ENCODE data around the gene HSFX2. TPM values are rescaled to one million over a fixed set of nuclear protein-coding genes. Genes with fewer than 3 reads are reported as not detected.
"Not testable (repeated sequence)": the region's sequence is repeated elsewhere in the genome, so short reads cannot be mapped to it uniquely, and the experiment has no call there.

HSFX2 gene
- total and polyA plus RNA-seq, 11 donors = 0.23 to 1.3 (median 0.82) TPM; not detected in 3

GRCh38 chrX:149618871-149619270 is 23.8 kb upstream of the HSFX2 start:
- Histone ChIP-seq H3K27ac (no peak overlapping the region), H3K4me1 (peaks cover 0 to 15% (median 0%) of the 10 kb centered on the region in 12 donors), H3K27me3 (no peaks in the 10 kb centered on the region), H3K4me3 (no peak overlapping the region), H3K9me3 (no peaks in the 10 kb centered on the region), H3K36me3 (no peaks in the 10 kb centered on the region)
- TF ChIP-seq CTCF (IDR thresholded peaks at IDR 0.05) (no peak), POLR2A (IDR thresholded peaks at IDR 0.05) (no peak)
- no peak for DNase-seq
- ATAC-seq = no peak
- WGBS, 4 donors = 48 to 79% (median 67%) methylated on average over 3 of the region's 3 CpGs
- intact Hi-C loops (cut with DNase I) = no loop called here

- intact Hi-C loops (cut with DNase I) = no loop called here
- H3K27me3 ChIP-seq = no peaks in the 10 kb centered on the region
- H3K4me3 ChIP-seq = no peak overlapping the region
- H3K36me3 ChIP-seq = peaks cover 0 to 17% (median 2%) of the 10 kb centered on the region in 9 donors
- TF ChIP-seq POLR2A (IDR thresholded peaks at IDR 0.05) = no peak
- TF ChIP-seq CTCF (IDR thresholded peaks at IDR 0.05) = no peak
- no peak overlapping the region for H3K27ac ChIP-seq
- WGBS, 4 donors = 39 to 87% (median 63%) methylated on average over 1 of the region's 1 CpG
- ATAC-seq (no peak), DNase-seq (no peak)
- H3K9me3 ChIP-seq = no peaks in the 10 kb centered on the region
- peaks cover 0 to 3% (median 0%) of the 10 kb centered on the region in 12 donors for H3K4me1 ChIP-seq
Measured at GRCh38 chrX:149611623-149612175, 16.6 kb upstream of the HSFX2 start.

GRCh38 chrX:149610511-149610910 is 15.4 kb upstream of the HSFX2 start:
- Histone ChIP-seq H3K27me3 (no peaks in the 10 kb centered on the region), H3K4me3 (no peak overlapping the region), H3K9me3 (no peaks in the 10 kb centered on the region), H3K36me3 (peaks cover 0 to 19% (median 3%) of the 10 kb centered on the region in 9 donors), H3K4me1 (peaks cover 0 to 6% (median 0%) of the 10 kb centered on the region in 12 donors), H3K27ac (no peak overlapping the region)
- WGBS, 4 donors = 60 to 93% (median 74%) methylated on average over 5 of the region's 5 CpGs
- intact Hi-C loops (cut with DNase I) = no loop called here
- no peak for ATAC-seq
- no peak for TF ChIP-seq CTCF (IDR thresholded peaks at IDR 0.05)
- TF ChIP-seq POLR2A (IDR thresholded peaks at IDR 0.05) = no peak
- no peak for DNase-seq

- Histone ChIP-seq H3K9me3 (no peaks in the 10 kb centered on the region), H3K4me3 (no peak overlapping the region), H3K27me3 (no peaks in the 10 kb centered on the region), H3K36me3 (peaks cover 0 to 33% (median 10%) of the 10 kb centered on the region in 9 donors), H3K4me1 (peaks cover 0 to 6% (median 0%) of the 10 kb centered on the region in 12 donors), H3K27ac (no peak overlapping the region)
- intact Hi-C loops (cut with DNase I) = no loop called here
- no peak for TF ChIP-seq CTCF (IDR thresholded peaks at IDR 0.05)
- no peak for TF ChIP-seq POLR2A (IDR thresholded peaks at IDR 0.05)
- ATAC-seq (no peak), DNase-seq (no peak)
Measured at GRCh38 chrX:149607699-149608098, 12.6 kb upstream of the HSFX2 start.

- intact Hi-C loops (cut with DNase I); H3K9me3 ChIP-seq; H3K4me3 ChIP-seq; DNase-seq; H3K27me3 ChIP-seq; H3K27ac ChIP-seq; ATAC-seq; H3K4me1 ChIP-seq: not testable (repeated sequence)
- H3K36me3 ChIP-seq = peaks cover 0 to 39% (median 10%) of the 10 kb centered on the region in 9 donors
- WGBS, 4 donors = 73 to 89% (median 77%) methylated on average over 7 of the region's 7 CpGs
Measured at GRCh38 chrX:149605248-149605885, 10.3 kb upstream of the HSFX2 start.

GRCh38 chrX:149598603-149599002 is 3.5 kb upstream of the HSFX2 start:
- H3K4me3 ChIP-seq, H3K27me3 ChIP-seq: not testable (repeated sequence)
- WGBS, 4 donors = 14 to 45% methylated on average over 3 of the region's 11 CpGs; no CpG with 5 or more reads in 2 of the 4 donors

GRCh38 chrX:149595943-149596342 is 829 bp upstream of the HSFX2 start:
- H3K4me1 ChIP-seq; H3K9me3 ChIP-seq; ATAC-seq; DNase-seq; H3K36me3 ChIP-seq; intact Hi-C loops (cut with DNase I); H3K27me3 ChIP-seq; H3K27ac ChIP-seq; H3K4me3 ChIP-seq: not testable (repeated sequence)
- WGBS, 4 donors = no CpG with 5 or more reads among the region's 7 CpGs

More at GRCh38 chrX:149598603-149599002, 3.5 kb upstream of the HSFX2 start:
- H3K27ac ChIP-seq; DNase-seq; intact Hi-C loops (cut with DNase I); H3K9me3 ChIP-seq; H3K4me1 ChIP-seq: not testable (repeated sequence)
- peak in 2 of 4 donors; percentile 33 to 37 for ATAC-seq
- peaks cover 0 to 15% (median 3%) of the 10 kb centered on the region in 9 donors for H3K36me3 ChIP-seq

Measured in heart left ventricle (tissue), 16 donors.